ENCODE measurements around the gene FXYD2. TPM values are rescaled to one million over a fixed set of nuclear protein-coding genes. Genes with fewer than 3 reads are reported as not detected.
A peak's percentile ranks its signal among the peaks of the same experiment; 100 is the strongest.

Gene FXYD2
- total RNA-seq, 1 donor from 2014 or later, result 5.0 TPM

DNA sequence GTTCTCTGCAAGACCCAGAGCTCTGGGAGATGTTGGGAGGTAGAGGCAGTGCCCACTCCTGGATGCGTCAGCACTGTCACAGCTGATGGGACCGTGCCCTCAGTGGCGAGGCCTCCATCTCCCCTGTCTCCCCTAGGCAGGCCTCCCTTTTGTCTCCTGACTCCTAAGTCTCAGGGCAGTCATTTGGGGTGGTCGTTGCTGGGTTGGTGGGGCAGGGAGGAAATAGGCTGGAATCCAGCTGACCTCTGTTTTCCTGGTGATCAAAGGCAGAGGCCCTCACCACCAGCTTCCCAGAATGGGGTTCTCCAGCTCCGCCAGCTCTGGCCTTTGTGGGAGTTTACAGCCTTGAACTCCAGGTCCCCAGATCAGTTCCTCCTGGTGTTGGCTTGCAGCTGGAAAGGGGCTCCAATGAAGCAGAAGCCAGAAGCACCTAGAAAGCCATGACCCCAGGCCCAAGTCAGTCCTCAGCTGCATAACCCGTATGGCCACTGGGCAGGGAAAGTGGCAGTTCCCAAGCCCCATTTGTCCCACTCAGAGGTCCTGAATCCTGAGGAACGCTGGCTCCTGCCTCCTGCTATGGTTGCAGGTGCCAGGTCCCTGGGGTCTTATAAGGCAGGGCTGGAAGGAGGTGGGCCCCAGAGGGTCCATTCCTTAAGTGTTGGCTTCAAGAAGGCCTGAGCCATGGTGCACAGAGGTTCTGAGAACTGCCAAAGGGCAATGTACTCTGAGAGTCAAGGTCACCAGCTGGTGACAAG, 7.3 kb upstream of the FXYD2 start:
- DNase-seq (ENCODE audit: low read depth), result no peak
- Histone ChIP-seq H3K27me3 (ENCODE audit: control insufficient read depth, insufficient read depth, low read length) (no peaks in the 10 kb centered on the region), H3K36me3 (ENCODE audit: control insufficient read depth, insufficient read depth, low read length) (no peaks in the 10 kb centered on the region), H3K4me3 (ENCODE audit: low read depth, low read length) (no peak overlapping the region)
- TF ChIP-seq, protein P1, sequence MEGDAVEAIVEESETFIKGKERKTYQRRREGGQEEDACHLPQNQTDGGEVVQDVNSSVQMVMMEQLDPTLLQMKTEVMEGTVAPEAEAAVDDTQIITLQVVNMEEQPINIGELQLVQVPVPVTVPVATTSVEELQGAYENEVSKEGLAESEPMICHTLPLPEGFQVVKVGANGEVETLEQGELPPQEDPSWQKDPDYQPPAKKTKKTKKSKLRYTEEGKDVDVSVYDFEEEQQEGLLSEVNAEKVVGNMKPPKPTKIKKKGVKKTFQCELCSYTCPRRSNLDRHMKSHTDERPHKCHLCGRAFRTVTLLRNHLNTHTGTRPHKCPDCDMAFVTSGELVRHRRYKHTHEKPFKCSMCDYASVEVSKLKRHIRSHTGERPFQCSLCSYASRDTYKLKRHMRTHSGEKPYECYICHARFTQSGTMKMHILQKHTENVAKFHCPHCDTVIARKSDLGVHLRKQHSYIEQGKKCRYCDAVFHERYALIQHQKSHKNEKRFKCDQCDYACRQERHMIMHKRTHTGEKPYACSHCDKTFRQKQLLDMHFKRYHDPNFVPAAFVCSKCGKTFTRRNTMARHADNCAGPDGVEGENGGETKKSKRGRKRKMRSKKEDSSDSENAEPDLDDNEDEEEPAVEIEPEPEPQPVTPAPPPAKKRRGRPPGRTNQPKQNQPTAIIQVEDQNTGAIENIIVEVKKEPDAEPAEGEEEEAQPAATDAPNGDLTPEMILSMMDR (IDR thresholded peaks at IDR 0.05; ENCODE audit: insufficient read depth, low read length, poor library complexity, severe bottlenecking), result no peak

DNA sequence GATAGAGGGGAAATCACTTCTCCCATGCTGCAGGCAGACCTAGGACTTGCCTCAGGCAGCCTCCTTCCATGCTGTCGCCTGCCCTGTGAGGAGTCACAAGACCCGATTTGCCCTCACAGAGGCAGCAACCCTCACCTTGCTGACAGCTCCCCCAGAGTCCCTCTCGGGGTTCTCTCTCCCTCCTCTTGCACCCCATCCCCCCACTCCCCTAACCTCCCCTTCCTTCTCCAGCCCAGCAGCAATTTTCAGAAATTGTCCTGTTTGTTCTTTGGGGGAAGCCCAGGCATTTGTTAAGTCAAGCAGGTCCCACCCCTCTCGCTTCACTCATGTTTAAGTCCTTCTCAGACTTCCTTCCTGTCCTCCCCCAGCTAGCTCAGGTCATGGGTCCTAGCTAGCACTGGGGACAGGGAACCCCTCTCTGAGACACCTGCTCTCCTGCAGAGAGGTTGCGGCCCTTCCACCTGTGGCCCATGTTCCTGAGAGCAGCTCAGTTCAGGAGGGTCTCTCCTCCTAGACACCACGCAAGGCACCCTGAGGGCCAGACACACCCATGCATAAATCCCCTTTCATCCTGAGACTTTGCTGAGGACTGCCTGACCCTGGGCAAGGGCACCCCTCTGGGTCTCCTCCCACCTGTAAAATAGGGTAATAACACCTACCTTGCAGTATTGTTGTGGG, 6.3 kb upstream of the FXYD2 start:
- Histone ChIP-seq H3K4me3 (ENCODE audit: low read depth, low read length) (no peak overlapping the region), H3K36me3 (ENCODE audit: control insufficient read depth, insufficient read depth, low read length) (no peaks in the 10 kb centered on the region), H3K27me3 (ENCODE audit: control insufficient read depth, insufficient read depth, low read length) (no peaks in the 10 kb centered on the region)
- TF ChIP-seq, protein P1 (IDR thresholded peaks at IDR 0.05; ENCODE audit: insufficient read depth, low read length, poor library complexity, severe bottlenecking), result no peak
- no peak for DNase-seq (ENCODE audit: low read depth)

DNA sequence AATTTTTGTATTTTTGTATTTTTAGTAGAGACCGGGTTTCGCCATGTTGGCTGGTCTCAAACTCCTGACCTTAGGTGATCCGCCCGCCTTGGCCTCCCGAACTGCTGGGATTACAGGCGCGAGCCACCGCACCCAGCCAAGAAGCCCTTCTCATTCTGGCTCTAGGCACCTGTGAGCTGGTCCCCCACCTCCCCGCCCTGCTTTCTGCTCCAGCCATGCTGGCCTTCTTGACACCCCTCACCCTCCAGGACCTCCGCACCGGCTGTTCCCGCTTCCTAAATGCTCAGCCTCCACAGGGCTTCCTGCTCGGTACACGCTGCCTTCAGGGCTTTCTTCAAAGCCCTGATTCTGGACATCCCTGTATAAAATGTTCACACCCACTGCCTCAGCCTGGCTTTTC, 5.5 kb upstream of the FXYD2 start:
- Histone ChIP-seq H3K4me3 (ENCODE audit: low read depth, low read length) (no peak overlapping the region), H3K36me3 (ENCODE audit: control insufficient read depth, insufficient read depth, low read length) (no peaks in the 10 kb centered on the region), H3K27me3 (ENCODE audit: control insufficient read depth, insufficient read depth, low read length) (no peaks in the 10 kb centered on the region)
- no peak for DNase-seq (ENCODE audit: low read depth)
- TF ChIP-seq, protein P1 (IDR thresholded peaks at IDR 0.05; ENCODE audit: insufficient read depth, low read length, poor library complexity, severe bottlenecking), result no peak

DNA sequence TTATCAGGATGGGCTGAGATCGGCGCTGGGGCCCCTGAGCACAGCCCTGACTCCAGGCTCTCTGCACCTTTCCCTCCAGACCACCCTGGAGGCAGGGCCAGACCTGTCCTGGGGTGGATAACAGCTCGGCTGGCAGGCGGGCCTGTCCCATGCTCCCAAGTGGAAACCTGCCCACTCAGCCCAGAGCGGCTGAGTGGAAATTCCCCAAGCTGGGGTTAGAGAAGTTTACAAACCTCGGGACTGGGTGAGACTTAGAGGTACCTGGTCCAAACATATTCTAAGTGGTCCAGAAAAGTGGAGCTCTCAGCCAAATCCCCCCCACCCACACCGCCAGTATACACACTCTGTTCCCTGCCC, 4.8 kb upstream of the FXYD2 start:
- no peaks in the 10 kb centered on the region for H3K27me3 ChIP-seq (ENCODE audit: control insufficient read depth, insufficient read depth, low read length)
- TF ChIP-seq, protein P1 (IDR thresholded peaks at IDR 0.05; ENCODE audit: insufficient read depth, low read length, poor library complexity, severe bottlenecking), result no peak
- no peak for DNase-seq (ENCODE audit: low read depth)
- no peaks in the 10 kb centered on the region for H3K36me3 ChIP-seq (ENCODE audit: control insufficient read depth, insufficient read depth, low read length)
- H3K4me3 ChIP-seq (ENCODE audit: low read depth, low read length), result no peak overlapping the region

DNA sequence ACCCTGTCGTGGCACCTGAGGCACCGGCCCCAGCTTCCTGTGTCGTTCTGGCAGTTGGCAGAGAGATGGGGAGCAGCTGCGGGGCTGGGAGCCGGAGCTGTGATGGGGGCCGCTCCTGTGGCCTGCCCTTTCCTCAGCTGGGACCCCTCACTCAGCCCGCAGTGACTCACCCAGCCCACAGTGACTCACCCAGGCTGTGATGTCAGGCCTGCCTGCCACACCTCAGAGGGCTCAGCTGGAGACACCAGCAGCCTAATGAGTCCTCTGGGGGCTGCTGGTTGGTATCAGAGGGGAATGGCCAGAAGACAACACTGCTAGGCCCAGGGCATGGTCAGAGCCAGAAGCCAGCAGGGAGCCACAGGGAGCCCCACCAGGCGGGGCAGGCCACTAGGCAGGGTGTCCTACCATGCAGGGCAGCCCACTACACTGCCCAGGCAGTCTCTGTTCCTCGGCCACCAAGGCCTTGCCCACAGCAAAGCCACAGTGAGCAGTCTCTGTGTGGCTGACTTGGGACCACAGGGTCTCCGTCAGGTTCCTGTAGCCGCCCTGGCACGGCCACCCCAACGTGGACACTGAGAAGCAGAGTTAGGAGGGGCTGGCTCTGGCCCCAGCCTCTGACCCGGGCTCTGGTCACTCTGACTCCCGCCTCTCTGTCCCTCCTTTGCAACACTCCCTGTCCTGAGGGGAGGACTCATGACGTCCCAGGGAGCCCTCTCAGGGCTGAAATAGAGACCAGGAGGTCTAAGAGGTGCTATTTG, 4.2 kb upstream of the FXYD2 start:
- no peaks in the 10 kb centered on the region for H3K36me3 ChIP-seq (ENCODE audit: control insufficient read depth, insufficient read depth, low read length)
- TF ChIP-seq, protein P1 (IDR thresholded peaks at IDR 0.05; ENCODE audit: insufficient read depth, low read length, poor library complexity, severe bottlenecking), result no peak
- peak; percentile 72 for DNase-seq (ENCODE audit: low read depth)
- H3K4me3 ChIP-seq (ENCODE audit: low read depth, low read length), result no peak overlapping the region
- H3K27me3 ChIP-seq (ENCODE audit: control insufficient read depth, insufficient read depth, low read length), result no peaks in the 10 kb centered on the region
